A549 (cell line): ENCODE results near the gene PLD2. TPM values are rescaled to one million over a fixed set of nuclear protein-coding genes. Genes with fewer than 3 reads are reported as not detected.

Source experiments
- ATAC-seq, 2 experiments: fragments of 200-7000 bp in 1 of 2; fragments of >200 bp in 1 of 2; cut with Nextera tagmentation in 1 of 2; cut with Tn5 transposase in 1 of 2; 3 replicates each; pipeline versions ENCODE4 v1.8.0 to v1.9.1; 2018 to 2020; ENCODE audit warnings: mild to moderate bottlenecking in 1 of 2, moderate library complexity in 1 of 2
- CTCF ChIA-PET: fragments of 300-600 bp; sonication (Branson Sonifier 250); formaldehyde crosslinking; extraction: SDS; loops from one replicate; lab custom pipeline; 2021; ENCODE audit warnings: antibody characterized with exemption, inconsistent platforms; lab: Yijun Ruan, JAX
- POLR2A ChIA-PET: fragments of 350-600 bp; formaldehyde crosslinking; extraction: SDS; loops from one replicate; lab custom pipeline; 2021; ENCODE audit warnings: antibody characterized with exemption, inconsistent platforms; lab: Yijun Ruan, JAX
- DNase-seq, 2 experiments: peaks; one replicate each; pipeline versions ENCODE4 v3.0.0 to v3.0.0-alpha.2; 2011 to 2016; ENCODE audit warnings: low read depth in 1 of 2, low spot score in 1 of 2
- FAIRE-seq: peaks from 2 replicates; lab custom pipeline; 2011; peaks lifted over from hg19 to GRCh38; lab: Jason Lieb, UNC
- H3K27ac ChIP-seq, 2 experiments: fragments of >200 bp; sonication (Bioruptor Twin); formaldehyde crosslinking; 3 replicates each; pipeline ENCODE4 v1.5.1; 2016 to 2017
- H3K4me1 ChIP-seq: fragments of >200 bp; sonication (Bioruptor Twin); formaldehyde crosslinking; 3 replicates; pipeline ENCODE4 v1.6.1; 2016
- H3K4me2 ChIP-seq: fragments of >200 bp; sonication (Bioruptor Twin); formaldehyde crosslinking; 3 replicates; pipeline ENCODE4 v1.6.1; 2016
- H3K4me3 ChIP-seq: fragments of >200 bp; sonication (Bioruptor Twin); formaldehyde crosslinking; 3 replicates; pipeline ENCODE4 v1.5.1; 2016
- H3K9me3 ChIP-seq: fragments of >200 bp; sonication (Bioruptor Twin); formaldehyde crosslinking; 3 replicates; pipeline ENCODE4 v1.6.1; 2016
- BHLHE40 ChIP-seq: IDR thresholded peaks from 2 replicates; pipeline ENCODE4 v1.6.1; 2012; ENCODE audit warnings: low read depth, low read length, inconsistent platforms
- CBX2 ChIP-seq: fragments of 200-600 bp; sonication (generic); IDR thresholded peaks from 2 replicates; pipeline ENCODE4 v1.6.1; 2016; ENCODE audit warnings: low read depth, mild to moderate bottlenecking, borderline replicate concordance
- CBX8 ChIP-seq: fragments of 200-600 bp; sonication (generic); IDR thresholded peaks from 2 replicates; pipeline ENCODE4 v1.6.1; 2016
- EHMT2 ChIP-seq: fragments of 200-600 bp; sonication (generic); IDR thresholded peaks from 2 replicates; pipeline ENCODE4 v1.6.1; 2016; ENCODE audit warnings: antibody characterized with exemption, low read depth, mild to moderate bottlenecking, moderate library complexity
- EP300 ChIP-seq, 2 experiments: fragments of >200 bp; sonication (Bioruptor Twin); formaldehyde crosslinking; IDR thresholded peaks; 2 replicates in 1 of 2; 3 replicates in 1 of 2; pipeline ENCODE4 v1.6.1; 2016 to 2017
- FOSB ChIP-seq: fragments of 250-450 bp; sonication (Bioruptor Pico); IDR thresholded peaks from 2 replicates; pipeline ENCODE4 v1.5.0; 2020; ENCODE audit warnings: mild to moderate bottlenecking, moderate library complexity
- GATA3 ChIP-seq: IDR thresholded peaks from 2 replicates; pipeline ENCODE4 v1.6.1; 2012; ENCODE audit warnings: borderline replicate concordance
- JUN ChIP-seq, 2 experiments: fragments of >200 bp; sonication (Bioruptor Twin); formaldehyde crosslinking; IDR thresholded peaks; 2 replicates in 1 of 2; 3 replicates in 1 of 2; pipeline ENCODE4 v1.6.1; 2016 to 2017
- MAFK ChIP-seq: fragments of 450-650 bp; IDR thresholded peaks from 2 replicates; pipeline ENCODE4 v1.6.1; 2014; ENCODE audit not compliant: partially characterized antibody
- NFE2L2 ChIP-seq: fragments of 150-350 bp; conservative IDR thresholded peaks from 2 replicates; pipeline ENCODE4 v1.6.1; 2014; ENCODE audit warnings: low read length
- NPAS2 ChIP-seq: fragments of 250-450 bp; sonication (Bioruptor Pico); IDR thresholded peaks from 2 replicates; pipeline ENCODE4 v1.8.0; 2022; ENCODE audit warnings: mild to moderate bottlenecking, moderate library complexity, borderline replicate concordance
- PHF8 ChIP-seq: fragments of 200-600 bp; sonication (generic); IDR thresholded peaks from 2 replicates; pipeline ENCODE4 v1.6.1; 2016; ENCODE audit warnings: low read depth, mild to moderate bottlenecking, antibody characterized with exemption, moderate library complexity, borderline replicate concordance
- POLR2A ChIP-seq: IDR thresholded peaks from 2 replicates; pipeline ENCODE4 v1.6.1; 2012; ENCODE audit warnings: mild to moderate bottlenecking, low read length
- RFX5 ChIP-seq: fragments of 450-650 bp; IDR thresholded peaks from 2 replicates; pipeline ENCODE4 v1.7.1; 2014; ENCODE audit warnings: antibody characterized with exemption, mild to moderate bottlenecking, moderate library complexity
- SMC3 ChIP-seq: fragments of >200 bp; sonication (Bioruptor Twin); formaldehyde crosslinking; IDR thresholded peaks from 3 replicates; pipeline ENCODE4 v1.6.1; 2018; ENCODE audit warnings: inconsistent platforms
- ZNF302 ChIP-seq: fragments of 250-450 bp; sonication (Bioruptor Pico); IDR thresholded peaks from 2 replicates; pipeline ENCODE4 v1.9.0; 2021; ENCODE audit warnings: inconsistent platforms, mild to moderate bottlenecking, moderate library complexity
- ZSCAN20 ChIP-seq: fragments of 250-450 bp; sonication (Bioruptor Pico); IDR thresholded peaks from 2 replicates; pipeline ENCODE4 v1.8.0; 2022; ENCODE audit warnings: mild to moderate bottlenecking, moderate library complexity
- WGBS: methylation state at CpG from one replicate; pipeline ENCODE4 v1.1.6; 2017; ENCODE audit errors: missing lambda C conversion rate; 5-methylcytosine and 5-hydroxymethylcytosine counted together
- polyA plus RNA-seq, 4 experiments: library from polyadenylated mRNA; depleted of rRNA in 3 of 4; stranded (reverse); fragments of >200 nt; fragmentation: RNase III in 1 of 4; extraction: RNeasy Plus Mini Kit Qiagen cat#74134 plus additional on column Dnase treatment in 1 of 4; gene quantifications; 2 replicates in 3 of 4; 3 replicates in 1 of 4; pipeline ENCODE4 v1.2.3, GENCODE V29; 2011 to 2017
- TF ChIP-seq, protein P1 (sequence below): fragments of 450-650 bp; IDR thresholded peaks from 2 replicates; pipeline ENCODE4 v1.6.1; 2014; ENCODE audit warnings: antibody characterized with exemption
- TF ChIP-seq, protein P2 (sequence below): fragments of >200 bp; sonication (Bioruptor Twin); formaldehyde crosslinking; IDR thresholded peaks from 3 replicates; pipeline ENCODE4 v1.5.1; 2016
- TF ChIP-seq, protein P3 (sequence below): fragments of 250-450 bp; sonication (Bioruptor Pico); IDR thresholded peaks from 2 replicates; pipeline ENCODE4 v1.5.0; 2020; ENCODE audit warnings: low read depth, mild to moderate bottlenecking, moderate library complexity
- TF ChIP-seq, protein P4 (sequence below): fragments of 250-450 bp; sonication (Bioruptor Pico); IDR thresholded peaks from 2 replicates; pipeline ENCODE4 v1.5.0; 2021; ENCODE audit warnings: mild to moderate bottlenecking, moderate library complexity, borderline replicate concordance
- TF ChIP-seq, protein P5 (sequence below): fragments of >200 bp; sonication (Bioruptor Twin); formaldehyde crosslinking; IDR thresholded peaks from 2 replicates; pipeline ENCODE4 v1.6.1; 2016

The PLD2 gene
- polyA plus RNA-seq, 2 of the 4 experiments (the other 2 are of a cell fraction), result 17.0 to 23.0 TPM

DNA sequence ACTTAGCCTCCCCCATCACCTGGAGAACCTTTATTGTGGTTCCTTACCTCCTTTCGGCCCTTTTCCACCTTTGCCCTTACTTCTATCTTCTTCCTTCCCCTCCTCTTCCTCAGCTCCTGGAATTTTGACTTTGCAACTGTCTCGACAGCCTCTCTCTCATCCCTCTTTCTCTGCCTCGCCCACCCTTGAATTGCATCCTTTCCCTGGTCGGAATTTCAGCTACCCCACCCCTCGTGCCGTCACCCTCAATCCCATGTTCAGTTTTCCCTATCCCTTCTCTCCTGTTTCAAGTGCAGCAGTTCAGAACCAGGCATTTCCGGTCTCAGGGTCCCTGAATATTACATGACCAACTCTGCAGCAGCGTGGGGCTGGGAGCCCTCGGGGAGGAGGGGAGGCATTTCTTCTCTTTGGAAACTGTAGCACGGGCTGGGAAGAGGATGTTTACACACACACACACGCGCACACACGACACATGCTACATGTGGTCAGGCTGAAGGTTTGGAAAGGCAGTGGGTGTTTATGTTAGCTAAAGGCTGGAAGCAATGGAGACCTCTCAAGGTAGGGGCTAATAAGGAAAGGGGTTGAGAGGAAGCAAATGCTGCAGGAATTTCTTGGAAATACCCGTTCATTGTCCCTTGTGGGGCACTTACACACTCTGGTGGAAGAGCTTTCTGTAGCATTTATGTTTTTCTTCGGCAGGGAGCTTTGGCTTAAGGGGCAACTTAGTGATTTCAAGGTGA, 27.2 kb downstream of the PLD2 start:
- no peak for TF ChIP-seq BHLHE40
- peak; percentile 10; the same call in 1 of the 2 replicates for TF ChIP-seq FOSB (CRISPR knock-in tag)
- TF ChIP-seq, all 56 proteins: peak for 1
- Histone ChIP-seq H3K27ac (peak overlapping the region; percentile 91 to 95), H3K4me2 (peak overlapping the region; percentile 93), H3K4me3 (peak overlapping the region; percentile 85), H3K9me3 (no peaks in the 10 kb centered on the region), H3K4me1 (peaks cover 21% of the 10 kb centered on the region)
- POLR2A ChIA-PET, result no interaction called here
- DNase-seq (peak in 1 of 2 experiments; percentile 26), FAIRE-seq (no peak), ATAC-seq (peak; percentile 46 to 52; a peak in 5 of 6 replicates)
- 10% methylated on average over 15 of the region's 15 CpGs for WGBS
- CTCF ChIA-PET, result interaction anchor here (0.6 to 3.5 kb wide), 7 partner anchors 21 to 180 kb away, joined by 3 to 11 read pairs (median 4); no protein-coding TSS in a partner anchor

DNA sequence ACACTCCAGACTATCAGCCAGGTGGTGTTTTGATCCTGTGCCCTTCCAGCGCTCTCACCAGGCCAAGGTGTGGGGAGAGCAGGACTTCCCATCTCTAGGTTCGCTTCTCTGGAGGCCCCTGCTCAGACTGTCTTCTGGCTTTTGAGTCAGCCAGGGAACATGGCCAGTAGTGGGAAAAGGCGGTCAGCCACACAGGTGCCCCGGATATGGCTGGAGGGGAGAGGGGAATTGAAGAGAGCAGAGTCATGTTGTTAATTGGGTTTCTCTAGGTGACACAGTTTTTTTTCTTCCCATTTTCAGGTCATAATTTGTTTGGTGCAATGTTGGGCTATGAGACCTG, 27.7 kb downstream of the PLD2 start:
- peak overlapping the region; percentile 85 for H3K4me3 ChIP-seq
- peak overlapping the region; percentile 91 to 95 for H3K27ac ChIP-seq
- POLR2A ChIA-PET, result no interaction called here
- no peaks in the 10 kb centered on the region for H3K9me3 ChIP-seq
- WGBS, result 83% methylated on average over 4 of the region's 4 CpGs
- H3K4me1 ChIP-seq, result peaks cover 27% of the 10 kb centered on the region
- peak overlapping the region; percentile 93 for H3K4me2 ChIP-seq
- TF ChIP-seq SMC3 (no peak), ZSCAN20 (CRISPR knock-in tag) (no peak), CBX8 (no peak), RFX5 (no peak)
- TF ChIP-seq, protein P1, sequence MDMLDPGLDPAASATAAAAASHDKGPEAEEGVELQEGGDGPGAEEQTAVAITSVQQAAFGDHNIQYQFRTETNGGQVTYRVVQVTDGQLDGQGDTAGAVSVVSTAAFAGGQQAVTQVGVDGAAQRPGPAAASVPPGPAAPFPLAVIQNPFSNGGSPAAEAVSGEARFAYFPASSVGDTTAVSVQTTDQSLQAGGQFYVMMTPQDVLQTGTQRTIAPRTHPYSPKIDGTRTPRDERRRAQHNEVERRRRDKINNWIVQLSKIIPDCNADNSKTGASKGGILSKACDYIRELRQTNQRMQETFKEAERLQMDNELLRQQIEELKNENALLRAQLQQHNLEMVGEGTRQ, result no peak
- TF ChIP-seq, all 56 proteins: peak for 0
- no peak for FAIRE-seq
- ATAC-seq, result no peak
- DNase-seq, result no peak
- CTCF ChIA-PET, result interaction anchor here (0.6 to 3.5 kb wide), 5 partner anchors 20 to 180 kb away, joined by 3 to 11 read pairs (median 7); no protein-coding TSS in a partner anchor

DNA sequence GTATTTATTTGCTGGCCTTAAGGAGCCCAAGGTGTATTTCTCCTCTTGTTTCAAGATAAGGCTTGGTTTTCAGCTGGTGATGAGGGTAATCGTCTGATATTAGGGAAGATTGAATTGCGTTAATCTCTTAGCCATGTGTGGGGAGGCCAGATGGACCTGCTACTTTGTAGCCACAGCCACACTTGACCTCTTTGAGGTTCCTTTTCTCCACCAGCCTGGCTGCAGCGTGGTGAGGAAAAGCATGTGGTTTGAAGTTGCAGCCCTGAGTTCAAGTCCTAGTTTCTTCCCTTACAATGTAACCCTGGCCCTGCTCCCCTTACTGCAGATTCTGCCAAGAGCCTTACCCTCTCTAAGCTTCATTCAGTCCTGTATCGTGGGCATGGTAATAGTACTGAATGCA, 29.3 kb downstream of the PLD2 start:
- FAIRE-seq, result no peak
- no peaks in the 10 kb centered on the region for H3K9me3 ChIP-seq
- no peak overlapping the region for H3K4me3 ChIP-seq
- 96% methylated on average over 4 of the region's 4 CpGs for WGBS
- DNase-seq, result no peak
- peaks cover 37% of the 10 kb centered on the region for H3K4me1 ChIP-seq
- H3K27ac ChIP-seq, result no peak overlapping the region
- no peak for ATAC-seq
- ChIA-PET POLR2A (interaction anchor here (1.1 kb wide), 1 partner anchor 46 kb away, joined by 3 read pairs; no protein-coding TSS in a partner anchor), CTCF (interaction anchor here (0.6 to 6.0 kb wide), 7 partner anchors 16 to 127 kb away, joined by 3 to 27 read pairs (median 6); partner anchors contain the start of genes ARRB2 and GLTPD2)
- no peak overlapping the region for H3K4me2 ChIP-seq
- TF ChIP-seq SMC3 (no peak), ZNF302 (no peak), NPAS2 (no peak), POLR2A (no peak), JUN (IDR thresholded peaks at IDR 0.05) (no peak), NFE2L2 (no peak), GATA3 (no peak), CBX2 (no peak), EHMT2 (no peak), BHLHE40 (no peak), EP300 (IDR thresholded peaks at IDR 0.05) (no peak), PHF8 (no peak), MAFK (no peak)
- TF ChIP-seq, protein P2, sequence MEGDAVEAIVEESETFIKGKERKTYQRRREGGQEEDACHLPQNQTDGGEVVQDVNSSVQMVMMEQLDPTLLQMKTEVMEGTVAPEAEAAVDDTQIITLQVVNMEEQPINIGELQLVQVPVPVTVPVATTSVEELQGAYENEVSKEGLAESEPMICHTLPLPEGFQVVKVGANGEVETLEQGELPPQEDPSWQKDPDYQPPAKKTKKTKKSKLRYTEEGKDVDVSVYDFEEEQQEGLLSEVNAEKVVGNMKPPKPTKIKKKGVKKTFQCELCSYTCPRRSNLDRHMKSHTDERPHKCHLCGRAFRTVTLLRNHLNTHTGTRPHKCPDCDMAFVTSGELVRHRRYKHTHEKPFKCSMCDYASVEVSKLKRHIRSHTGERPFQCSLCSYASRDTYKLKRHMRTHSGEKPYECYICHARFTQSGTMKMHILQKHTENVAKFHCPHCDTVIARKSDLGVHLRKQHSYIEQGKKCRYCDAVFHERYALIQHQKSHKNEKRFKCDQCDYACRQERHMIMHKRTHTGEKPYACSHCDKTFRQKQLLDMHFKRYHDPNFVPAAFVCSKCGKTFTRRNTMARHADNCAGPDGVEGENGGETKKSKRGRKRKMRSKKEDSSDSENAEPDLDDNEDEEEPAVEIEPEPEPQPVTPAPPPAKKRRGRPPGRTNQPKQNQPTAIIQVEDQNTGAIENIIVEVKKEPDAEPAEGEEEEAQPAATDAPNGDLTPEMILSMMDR, result no peak
- TF ChIP-seq, protein P3, sequence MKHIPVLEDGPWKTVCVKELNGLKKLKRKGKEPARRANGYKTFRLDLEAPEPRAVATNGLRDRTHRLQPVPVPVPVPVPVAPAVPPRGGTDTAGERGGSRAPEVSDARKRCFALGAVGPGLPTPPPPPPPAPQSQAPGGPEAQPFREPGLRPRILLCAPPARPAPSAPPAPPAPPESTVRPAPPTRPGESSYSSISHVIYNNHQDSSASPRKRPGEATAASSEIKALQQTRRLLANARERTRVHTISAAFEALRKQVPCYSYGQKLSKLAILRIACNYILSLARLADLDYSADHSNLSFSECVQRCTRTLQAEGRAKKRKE (CRISPR knock-in tag), result no peak
- TF ChIP-seq, protein P4, sequence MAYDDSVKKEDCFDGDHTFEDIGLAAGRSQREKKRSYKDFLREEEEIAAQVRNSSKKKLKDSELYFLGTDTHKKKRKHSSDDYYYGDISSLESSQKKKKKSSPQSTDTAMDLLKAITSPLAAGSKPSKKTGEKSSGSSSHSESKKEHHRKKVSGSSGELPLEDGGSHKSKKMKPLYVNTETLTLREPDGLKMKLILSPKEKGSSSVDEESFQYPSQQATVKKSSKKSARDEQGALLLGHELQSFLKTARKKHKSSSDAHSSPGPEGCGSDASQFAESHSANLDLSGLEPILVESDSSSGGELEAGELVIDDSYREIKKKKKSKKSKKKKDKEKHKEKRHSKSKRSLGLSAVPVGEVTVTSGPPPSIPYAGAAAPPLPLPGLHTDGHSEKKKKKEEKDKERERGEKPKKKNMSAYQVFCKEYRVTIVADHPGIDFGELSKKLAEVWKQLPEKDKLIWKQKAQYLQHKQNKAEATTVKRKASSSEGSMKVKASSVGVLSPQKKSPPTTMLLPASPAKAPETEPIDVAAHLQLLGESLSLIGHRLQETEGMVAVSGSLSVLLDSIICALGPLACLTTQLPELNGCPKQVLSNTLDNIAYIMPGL (CRISPR knock-in tag), result no peak
- TF ChIP-seq, protein P5, sequence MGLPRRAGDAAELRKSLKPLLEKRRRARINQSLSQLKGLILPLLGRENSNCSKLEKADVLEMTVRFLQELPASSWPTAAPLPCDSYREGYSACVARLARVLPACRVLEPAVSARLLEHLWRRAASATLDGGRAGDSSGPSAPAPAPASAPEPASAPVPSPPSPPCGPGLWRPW, result no peak
